ENCODE data around the gene JAK1.

DNA sequence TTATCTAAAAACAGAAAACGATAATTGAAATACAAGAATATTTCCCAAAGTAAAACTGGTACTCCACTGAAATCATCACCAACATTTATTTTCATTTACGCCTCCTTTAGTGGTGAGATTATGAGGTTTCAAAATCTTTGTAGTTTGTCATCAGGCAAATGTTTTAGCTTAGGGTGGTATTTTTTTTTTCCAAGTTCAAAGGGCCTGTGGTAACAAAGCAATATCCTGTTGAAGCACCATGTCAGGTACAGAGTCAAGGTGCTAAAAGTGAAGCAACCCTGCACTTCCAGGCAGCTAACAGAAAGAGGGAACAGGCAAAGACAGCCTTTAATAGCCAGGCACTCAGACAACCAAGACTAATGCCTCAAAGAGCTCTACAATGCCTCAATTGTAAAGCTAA is 89.2 kb downstream of the JAK1 start:
- TF ChIP-seq EZH2 (IDR thresholded peaks at IDR 0.05; ENCODE audit: insufficient read depth, poor library complexity, severe bottlenecking) (no peak), EZH2phosphoT487 (IDR thresholded peaks at IDR 0.05; ENCODE audit: insufficient read depth, low read depth) (no peak)

Measured in GM23248 (cell line).